K562 (cell line): ENCODE measurements around the gene PCDHB2. TPM values are rescaled to one million over a fixed set of nuclear protein-coding genes. Genes with fewer than 3 reads are reported as not detected.

ENCODE experiments used
- ATAC-seq: fragments of 200-7000 bp; cut with Tn5 transposase; 3 replicates; pipeline ENCODE4 v1.9.1; 2020; ENCODE audit warnings: moderate library complexity
- BruUV-seq: library from RNA; stranded (reverse); fragments of 400-500 nt; replicated peaks from 2 replicates; lab custom pipeline; 2021; lab: Mats Ljungman, UMichigan
- CTCF ChIA-PET: fragments of 300-600 bp; formaldehyde crosslinking; extraction: SDS; loops from one replicate; lab custom pipeline; 2021; ENCODE audit warnings: low intra/inter-chr PET ratio; lab: Yijun Ruan, JAX
- POLR2A ChIA-PET: fragments of 300-600, 350-650 bp; sonication (Branson Sonifier 250); formaldehyde crosslinking; extraction: SDS; loops from one replicate; lab custom pipeline; 2021; ENCODE audit warnings: antibody characterized with exemption, inconsistent platforms; lab: Yijun Ruan, JAX
- DNase-seq, 4 experiments: peaks; one replicate each; pipeline versions ENCODE4 v3.0.0 to v3.0.0-alpha.2; 2011 to 2018; ENCODE audit warnings: low spot score in 3 of 4, mixed read lengths in 3 of 4; ENCODE audit errors: extremely low read depth in 1 of 4
- FAIRE-seq: peaks from 2 replicates; lab custom pipeline; 2011; peaks lifted over from hg19 to GRCh38; lab: Jason Lieb, UNC
- H2AFZ ChIP-seq: 2 replicates; pipeline ENCODE4 v1.6.0; 2011; ENCODE audit warnings: low read depth, low read length, control low read depth, inconsistent platforms
- H3K27ac ChIP-seq: fragments of 200-600 bp; 3 replicates; pipeline ENCODE4 v1.8.0; 2011; ENCODE audit warnings: low read depth, mild to moderate bottlenecking, control low read depth, inconsistent platforms, low read length, moderate library complexity, mixed read lengths; ENCODE audit errors: extremely low read depth
- H3K27me3 ChIP-seq, 2 experiments: fragments of 300-600 bp in 1 of 2; 2 replicates in 1 of 2; 3 replicates in 1 of 2; pipeline versions ENCODE4 v1.6.0 to v1.8.0; 2011; ENCODE audit warnings: inconsistent platforms in 2 of 2, low read length in 2 of 2, mild to moderate bottlenecking in 1 of 2, mixed read lengths in 1 of 2, moderate library complexity in 1 of 2; ENCODE audit not compliant: control insufficient read depth in 2 of 2, insufficient read depth in 2 of 2
- H3K36me3 ChIP-seq: fragments of 300-600 bp; 3 replicates; pipeline ENCODE4 v1.8.0; 2011; ENCODE audit warnings: mild to moderate bottlenecking, low read length, inconsistent platforms; ENCODE audit not compliant: control insufficient read depth, insufficient read depth
- H3K4me1 ChIP-seq, 2 experiments: fragments of 200-600 bp in 1 of 2; replicated peaks in 1 of 2; 2 replicates in 1 of 2; 3 replicates in 1 of 2; pipeline versions ENCODE4 v1.5.1 to v1.8.0; 2011; ENCODE audit warnings: inconsistent platforms in 2 of 2, low read length in 2 of 2, mild to moderate bottlenecking in 1 of 2, mixed read lengths in 1 of 2, moderate library complexity in 1 of 2; ENCODE audit not compliant: control insufficient read depth in 2 of 2, insufficient read depth in 2 of 2
- H3K4me2 ChIP-seq: 2 replicates; pipeline ENCODE4 v1.6.1; 2011; ENCODE audit warnings: low read length, control low read depth, inconsistent platforms, mixed read lengths; ENCODE audit not compliant: insufficient read depth
- H3K4me3 ChIP-seq: fragments of 200-600 bp; sonication (generic), shearing (Covaris generic); 2 replicates; pipeline ENCODE4 v1.5.1; 2016; ENCODE audit warnings: control low read depth, inconsistent platforms
- H3K79me2 ChIP-seq: fragments of 200-600 bp; 3 replicates; pipeline ENCODE4 v1.8.0; 2011; ENCODE audit warnings: low read length, inconsistent platforms; ENCODE audit not compliant: control insufficient read depth, insufficient read depth
- H3K9ac ChIP-seq, 2 experiments: 2 replicates each; pipeline versions ENCODE4 v1.6.0 to v1.6.1; 2011; ENCODE audit warnings: low read depth in 2 of 2, low read length in 2 of 2, control low read depth in 1 of 2, inconsistent platforms in 1 of 2, mild to moderate bottlenecking in 1 of 2, mixed read lengths in 1 of 2; ENCODE audit not compliant: insufficient read depth in 1 of 2
- H3K9me1 ChIP-seq: one replicate; pipeline ENCODE4 v1.6.0; 2011; ENCODE audit warnings: inconsistent platforms, mild to moderate bottlenecking, low read length, moderate library complexity; ENCODE audit not compliant: control insufficient read depth, insufficient read depth
- H3K9me3 ChIP-seq: replicated peaks from 2 replicates; pipeline ENCODE4 v1.5.1; 2011; ENCODE audit warnings: low read depth, low read length, inconsistent platforms; ENCODE audit not compliant: control insufficient read depth, insufficient read depth
- H4K20me1 ChIP-seq: replicated peaks from 2 replicates; pipeline ENCODE4 v1.6.1; 2011; ENCODE audit warnings: low read length, inconsistent platforms, mixed read lengths; ENCODE audit not compliant: control insufficient read depth, insufficient read depth
- BRF1 ChIP-seq: IDR thresholded peaks from 3 replicates; pipeline ENCODE4 v1.6.1; 2011; ENCODE audit warnings: borderline replicate concordance, mild to moderate bottlenecking; ENCODE audit not compliant: insufficient read length; ENCODE audit errors: extremely low read depth
- CEBPB ChIP-seq: fragments of 450-650 bp; IDR thresholded peaks from 2 replicates; pipeline ENCODE4 v1.6.1; 2016; ENCODE audit warnings: missing genetic modification characterization, missing compliant biosample characterization
- EGR1 ChIP-seq: fragments of 450-650 bp; conservative IDR thresholded peaks from 2 replicates; pipeline ENCODE4 v1.6.1; 2017; ENCODE audit warnings: mild to moderate bottlenecking
- EHMT2 ChIP-seq: fragments of 450-650 bp; IDR thresholded peaks from 2 replicates; pipeline ENCODE4 v1.6.1; 2018; ENCODE audit warnings: antibody characterized with exemption
- KAT7 ChIP-seq: sonication (generic); formaldehyde crosslinking; IDR thresholded peaks from 2 replicates; pipeline ENCODE4 v1.8.0; 2022; ENCODE audit warnings: missing genetic modification reagents, mild to moderate bottlenecking, borderline replicate concordance
- KDM5B ChIP-seq: fragments of 200-600 bp; sonication (generic); IDR thresholded peaks from 2 replicates; pipeline ENCODE4 v1.6.1; 2012; ENCODE audit warnings: low read depth, mild to moderate bottlenecking, moderate library complexity, low read length, control low read depth, inconsistent platforms; ENCODE audit not compliant: insufficient replicate concordance
- KLF6 ChIP-seq: fragments of 250-450 bp; sonication (Bioruptor Pico); IDR thresholded peaks from 2 replicates; pipeline ENCODE4 v1.4.0; 2020; ENCODE audit warnings: mild to moderate bottlenecking, moderate library complexity, borderline replicate concordance
- MAFK ChIP-seq: IDR thresholded peaks from 2 replicates; pipeline ENCODE4 v1.6.1; 2011; ENCODE audit warnings: low read length, improper control_type of control experiment
- MTA1 ChIP-seq: fragments of 450-650 bp; IDR thresholded peaks from 2 replicates; pipeline ENCODE4 v1.6.1; 2017; ENCODE audit warnings: borderline replicate concordance
- PYGO2 ChIP-seq: fragments of 450-650 bp; IDR thresholded peaks from 2 replicates; pipeline ENCODE4 v1.6.1; 2016; ENCODE audit warnings: mild to moderate bottlenecking, missing genetic modification characterization, moderate library complexity, missing compliant biosample characterization
- SETDB1 ChIP-seq: IDR thresholded peaks from one replicate; pipeline ENCODE4 v1.6.1; 2012; ENCODE audit warnings: low read length, control low read depth, inconsistent platforms
- SPI1 ChIP-seq: IDR thresholded peaks from 2 replicates; pipeline ENCODE4 v1.6.1; 2011; ENCODE audit warnings: low read depth, low read length, control low read depth, borderline replicate concordance
- STAG1 ChIP-seq: sonication (generic); formaldehyde crosslinking; IDR thresholded peaks from 2 replicates; pipeline ENCODE4 v1.5.0; 2020; ENCODE audit warnings: missing genetic modification reagents, borderline replicate concordance
- ZKSCAN8 ChIP-seq: fragments of 200-800 bp; sonication (Bioruptor generic); IDR thresholded peaks from 2 replicates; pipeline ENCODE4 v1.6.1; 2016; ENCODE audit warnings: missing genetic modification characterization, missing compliant biosample characterization
- ZNF134 ChIP-seq: fragments of 250-450 bp; sonication (Bioruptor Pico); conservative IDR thresholded peaks from 2 replicates; pipeline ENCODE4 v1.4.0; 2020
- ZNF143 ChIP-seq: sonication (generic); formaldehyde crosslinking; IDR thresholded peaks from 2 replicates; pipeline ENCODE4 v1.9.0; 2022; ENCODE audit warnings: mild to moderate bottlenecking, missing genetic modification reagents
- ZNF174 ChIP-seq: fragments of 250-450 bp; sonication (Bioruptor Pico); IDR thresholded peaks from 2 replicates; pipeline ENCODE4 v1.4.0; 2020; ENCODE audit warnings: mild to moderate bottlenecking
- WGBS: fragments of 100-300 bp; shearing (Covaris generic); methylation state at CpG from one replicate; pipeline ENCODE4 v1.1.6; 2016; ENCODE audit warnings: low coverage, mixed read lengths; ENCODE audit not compliant: insufficient coverage; ENCODE audit errors: missing lambda C conversion rate; 5-methylcytosine and 5-hydroxymethylcytosine counted together
- in situ Hi-C: fragments of 300-500 bp; cut with MboI; formaldehyde crosslinking; loops from 4 replicates; pipeline ENCODE4 v1.15.0; 2018; ENCODE audit warnings: inconsistent platforms, mixed read lengths
- intact Hi-C: fragments of 100-400 bp; cut with micrococcal nuclease; formaldehyde crosslinking; loops from 2 replicates; pipeline ENCODE4 v1.14.2; 2022
- polyA plus RNA-seq, 8 experiments: library from polyadenylated mRNA; depleted of rRNA in 4 of 8; stranded (reverse) in 5 of 8; unstranded in 3 of 8; fragments of >200 nt; fragmentation: Nextera tagmentation in 2 of 8; fragmentation: Illumina TruSeq in 1 of 8; extraction: Ambion mirVana in 2 of 8; extraction: Trizol in 1 of 8; gene quantifications; 2 replicates each; pipeline versions ENCODE4 v1.2.1 to v1.2.3, GENCODE V29; 2011 to 2014; ENCODE audit warnings: inconsistent platforms in 1 of 8, missing spikeins in 1 of 8
- total RNA-seq, 7 experiments: library from RNA; depleted of rRNA in 6 of 7; stranded (reverse); fragments of >200 nt in 6 of 7; fragmentation: Illumina TruSeq in 2 of 7; extraction: Trizol in 2 of 7; gene quantifications; 2 replicates each; pipeline versions ENCODE4 v1.2.1 to v1.2.3, GENCODE V29; 2011 to 2021; ENCODE audit warnings: low replicate concordance in 1 of 7
- TF ChIP-seq, protein P1 (sequence below): fragments of 250-450 bp; sonication (Bioruptor Pico); IDR thresholded peaks from 2 replicates; pipeline ENCODE4 v1.5.0; 2021
- TF ChIP-seq, protein P2 (sequence below): sonication (generic); formaldehyde crosslinking; IDR thresholded peaks from 2 replicates; pipeline ENCODE4 v1.9.0; 2022; ENCODE audit warnings: mild to moderate bottlenecking, missing genetic modification reagents

PCDHB2 gene
- total and polyA plus RNA-seq, 9 of the 15 experiments (the other 6 are each of a cell fraction or from before 2014, with no cell fraction given) = 0.10 to 0.22 (median 0.17) TPM; not detected in 5

DNA sequence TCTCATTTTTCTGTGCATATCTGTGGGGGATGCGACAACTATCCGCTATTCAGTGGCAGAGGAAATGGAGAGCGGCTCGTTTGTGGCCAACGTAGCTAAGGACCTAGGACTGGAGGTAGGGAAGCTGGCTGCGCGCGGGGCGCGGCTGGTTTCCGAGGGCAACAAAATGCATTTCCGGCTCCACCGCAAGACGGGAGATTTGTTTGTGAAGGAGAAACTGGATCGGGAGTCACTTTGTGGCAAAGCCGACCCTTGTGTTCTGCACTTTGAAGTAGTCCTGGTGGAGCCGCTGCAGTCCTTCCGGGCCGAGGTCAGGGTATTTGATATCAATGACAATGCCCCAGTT is 42.9 kb upstream of the PCDHB2 start:
- Histone ChIP-seq H3K4me3 (no peak overlapping the region), H3K9me3 (no peaks in the 10 kb centered on the region), H2AFZ (no peak overlapping the region), H3K9ac (no peak overlapping the region), H3K27me3 (no peaks in the 10 kb centered on the region), H3K79me2 (no peaks in the 10 kb centered on the region), H3K4me2 (no peak overlapping the region), H3K27ac (no peak overlapping the region), H3K9me1 (no peaks in the 10 kb centered on the region), H3K36me3 (no peaks in the 10 kb centered on the region), H3K4me1 (no peaks in the 10 kb centered on the region), H4K20me1 (no peaks in the 10 kb centered on the region)
- TF ChIP-seq EGR1 (no peak), SETDB1 (no peak), MAFK (no peak), KLF6 (no peak), PYGO2 (tag) (no peak), KAT7 (no peak), ZNF174 (no peak), STAG1 (CRISPR knock-in tag) (no peak), KDM5B (no peak), ZNF134 (CRISPR knock-in tag) (no peak), ZNF143 (CRISPR knock-in tag) (no peak), ZKSCAN8 (CRISPR knock-in tag) (no peak), BRF1 (no peak), MTA1 (no peak), CEBPB (tag) (no peak), SPI1 (no peak), EHMT2 (no peak)
- TF ChIP-seq, protein P1, sequence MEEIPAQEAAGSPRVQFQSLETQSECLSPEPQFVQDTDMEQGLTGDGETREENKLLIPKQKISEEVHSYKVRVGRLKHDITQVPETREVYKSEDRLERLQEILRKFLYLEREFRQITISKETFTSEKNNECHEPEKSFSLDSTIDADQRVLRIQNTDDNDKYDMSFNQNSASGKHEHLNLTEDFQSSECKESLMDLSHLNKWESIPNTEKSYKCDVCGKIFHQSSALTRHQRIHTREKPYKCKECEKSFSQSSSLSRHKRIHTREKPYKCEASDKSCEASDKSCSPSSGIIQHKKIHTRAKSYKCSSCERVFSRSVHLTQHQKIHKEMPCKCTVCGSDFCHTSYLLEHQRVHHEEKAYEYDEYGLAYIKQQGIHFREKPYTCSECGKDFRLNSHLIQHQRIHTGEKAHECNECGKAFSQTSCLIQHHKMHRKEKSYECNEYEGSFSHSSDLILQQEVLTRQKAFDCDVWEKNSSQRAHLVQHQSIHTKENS = no peak
- TF ChIP-seq, protein P2, sequence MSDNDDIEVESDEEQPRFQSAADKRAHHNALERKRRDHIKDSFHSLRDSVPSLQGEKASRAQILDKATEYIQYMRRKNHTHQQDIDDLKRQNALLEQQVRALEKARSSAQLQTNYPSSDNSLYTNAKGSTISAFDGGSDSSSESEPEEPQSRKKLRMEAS = no peak
- in situ Hi-C loops (no loop called here), intact Hi-C loops (no loop called here)
- DNase-seq (no peak), ATAC-seq (no peak), FAIRE-seq (no peak)
- ChIA-PET CTCF (no interaction called here), POLR2A (no interaction called here)
- no TSS peak for BruUV-seq
- 4% methylated on average over 19 of the region's 19 CpGs for WGBS
